ENCODE results near the gene MATN1. TPM values are rescaled to one million over a fixed set of nuclear protein-coding genes. Genes with fewer than 3 reads are reported as not detected.

MATN1 gene
- total RNA-seq, 1 donor from 2014 or later = not detected

- no peak for DNase-seq (ENCODE audit: low read depth)
- H3K4me3 ChIP-seq (ENCODE audit: low read depth, low read length) = no peak overlapping the region
- no peak for TF ChIP-seq CTCF (conservative IDR thresholded peaks at IDR 0.05; ENCODE audit: low read depth, low read length)
These were observed 23.9 kb upstream of the MATN1 start for GRCh38 chr1:30747033-30748008.

- no peak overlapping the region for H3K4me3 ChIP-seq (ENCODE audit: low read depth, low read length)
- no peak for DNase-seq (ENCODE audit: low read depth)
- no peak for TF ChIP-seq CTCF (conservative IDR thresholded peaks at IDR 0.05; ENCODE audit: low read depth, low read length)
These were observed 23.0 kb upstream of the MATN1 start for GRCh38 chr1:30746212-30747032.

GRCh38 chr1:30745834-30746208 is 22.4 kb upstream of the MATN1 start:
- no peak for TF ChIP-seq CTCF (conservative IDR thresholded peaks at IDR 0.05; ENCODE audit: low read depth, low read length)
- DNase-seq (ENCODE audit: low read depth) = no peak
- H3K4me3 ChIP-seq (ENCODE audit: low read depth, low read length) = no peak overlapping the region

GRCh38 chr1:30745156-30745833 is 21.9 kb upstream of the MATN1 start:
- DNase-seq (ENCODE audit: low read depth) = no peak
- no peak for TF ChIP-seq CTCF (conservative IDR thresholded peaks at IDR 0.05; ENCODE audit: low read depth, low read length)
- H3K4me3 ChIP-seq (ENCODE audit: low read depth, low read length) = no peak overlapping the region

- H3K4me3 ChIP-seq (ENCODE audit: low read depth, low read length) = no peak overlapping the region
- no peak for DNase-seq (ENCODE audit: low read depth)
- TF ChIP-seq CTCF (conservative IDR thresholded peaks at IDR 0.05; ENCODE audit: low read depth, low read length) = no peak
These were observed 20.8 kb upstream of the MATN1 start for GRCh38 chr1:30744060-30744756.

- H3K4me3 ChIP-seq (ENCODE audit: low read depth, low read length) = no peak overlapping the region
- no peak for TF ChIP-seq CTCF (conservative IDR thresholded peaks at IDR 0.05; ENCODE audit: low read depth, low read length)
- DNase-seq (ENCODE audit: low read depth) = no peak
These were observed 20.2 kb upstream of the MATN1 start for GRCh38 chr1:30743584-30744059.

All from epithelial cell of proximal tubule (primary cell).